Mucosa of rectum (tissue), 2 donors: ENCODE data around the gene KCNK7.

Source experiments
- H3K27ac ChIP-seq, 2 donors: one replicate each; pipeline ENCODE4 v1.7.0; 2013; ENCODE audit warnings: inconsistent platforms in 2 of 2, low read depth in 2 of 2, low read length in 2 of 2
- H3K27me3 ChIP-seq, 2 donors: one replicate each; pipeline ENCODE4 v1.7.0; 2013; ENCODE audit warnings: low read length in 2 of 2; ENCODE audit not compliant: control insufficient read depth in 2 of 2, insufficient read depth in 2 of 2
- H3K36me3 ChIP-seq, 2 donors: one replicate each; pipeline ENCODE4 v1.7.0; 2013; ENCODE audit warnings: low read length in 2 of 2; ENCODE audit not compliant: control insufficient read depth in 2 of 2, insufficient read depth in 2 of 2
- H3K4me1 ChIP-seq, 2 donors: one replicate each; pipeline ENCODE4 v1.7.0; 2013; ENCODE audit warnings: low read length in 2 of 2, mild to moderate bottlenecking in 1 of 2; ENCODE audit not compliant: control insufficient read depth in 2 of 2, insufficient read depth in 2 of 2
- H3K4me3 ChIP-seq, 2 donors: one replicate each; pipeline ENCODE4 v1.7.0; 2013; ENCODE audit warnings: low read length in 2 of 2
- H3K9ac ChIP-seq, 2 donors: one replicate each; pipeline ENCODE4 v1.7.0; 2013; ENCODE audit warnings: low read length in 2 of 2, low read depth in 1 of 2, mild to moderate bottlenecking in 1 of 2
- H3K9me3 ChIP-seq, 2 donors: one replicate each; pipeline ENCODE4 v1.7.0; 2013; ENCODE audit warnings: low read length in 2 of 2; ENCODE audit not compliant: control insufficient read depth in 2 of 2
- donor health status: healthy.
- donor health status: Normal muscosa, but diverticular disease.

The KCNK7 gene

GRCh38 chr11:65627202-65627601 lies 31.6 kb upstream of the KCNK7 start:
- no peak overlapping the region for H3K9ac ChIP-seq
- no peaks in the 10 kb centered on the region for H3K27me3 ChIP-seq
- H3K4me1 ChIP-seq = no peaks in the 10 kb centered on the region
- H3K27ac ChIP-seq = no peak overlapping the region
- H3K9me3 ChIP-seq = no peaks in the 10 kb centered on the region
- H3K36me3 ChIP-seq = peaks cover 64 to 76% of the 10 kb centered on the region in 2 donors
- H3K4me3 ChIP-seq = no peak overlapping the region

- peaks cover 67 to 79% of the 10 kb centered on the region in 2 donors for H3K36me3 ChIP-seq
- no peaks in the 10 kb centered on the region for H3K4me1 ChIP-seq
- H3K9ac ChIP-seq = no peak overlapping the region
- no peak overlapping the region for H3K27ac ChIP-seq
- no peak overlapping the region for H3K4me3 ChIP-seq
- H3K9me3 ChIP-seq = no peaks in the 10 kb centered on the region
- no peaks in the 10 kb centered on the region for H3K27me3 ChIP-seq
Measured at GRCh38 chr11:65625628-65626342, 30.2 kb upstream of the KCNK7 start.

- Histone ChIP-seq H3K36me3 (peaks cover 67 to 78% of the 10 kb centered on the region in 2 donors), H3K4me1 (no peaks in the 10 kb centered on the region), H3K9ac (no peak overlapping the region), H3K9me3 (no peaks in the 10 kb centered on the region), H3K27me3 (no peaks in the 10 kb centered on the region), H3K4me3 (no peak overlapping the region), H3K27ac (no peak overlapping the region)
Measured at GRCh38 chr11:65624931-65625627, 29.5 kb upstream of the KCNK7 start.

DNA sequence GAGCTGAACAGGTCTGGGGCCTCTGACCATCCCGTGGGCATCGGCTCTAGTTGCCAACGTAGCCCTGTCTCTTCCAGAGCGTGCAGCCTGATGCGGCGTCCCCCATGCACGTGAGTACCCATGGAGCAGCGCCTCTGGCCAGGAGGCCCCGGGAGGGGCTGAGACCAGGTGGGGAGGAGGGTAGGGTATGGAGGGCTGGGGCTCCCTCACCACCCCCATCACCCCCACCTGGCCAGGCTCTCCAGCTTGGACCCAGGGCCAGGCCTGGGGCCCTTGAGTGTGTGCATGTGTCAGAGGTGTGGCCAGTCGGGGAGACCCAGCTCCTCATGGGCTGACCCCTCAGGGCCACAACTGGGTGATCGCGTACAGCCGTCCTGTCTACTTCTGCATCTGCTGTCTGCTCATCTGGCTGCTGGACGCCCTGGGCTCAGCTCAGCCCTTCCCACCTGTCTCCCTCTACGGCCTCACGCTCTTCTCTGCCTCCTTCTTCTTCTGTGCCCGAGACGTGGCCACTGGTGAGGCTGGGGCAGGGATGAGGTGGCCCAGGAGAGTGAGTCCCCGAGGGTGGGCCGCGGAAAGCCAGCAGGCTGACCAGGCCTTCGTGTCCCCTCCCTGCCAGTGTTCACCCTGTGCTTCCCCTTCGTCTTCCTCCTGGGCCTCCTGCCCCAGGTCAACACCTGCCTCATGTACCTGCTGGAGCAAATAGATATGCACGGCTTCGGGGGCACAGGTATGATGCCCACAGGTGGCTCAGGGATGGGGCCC lies 28.4 kb upstream of the KCNK7 start:
- Histone ChIP-seq H3K9me3 (no peaks in the 10 kb centered on the region), H3K4me1 (no peaks in the 10 kb centered on the region), H3K27me3 (no peaks in the 10 kb centered on the region), H3K9ac (no peak overlapping the region), H3K4me3 (no peak overlapping the region), H3K27ac (no peak overlapping the region), H3K36me3 (peaks cover 66 to 78% of the 10 kb centered on the region in 2 donors)

- peaks cover 66 to 77% of the 10 kb centered on the region in 2 donors for H3K36me3 ChIP-seq
- H3K27ac ChIP-seq = no peak overlapping the region
- no peaks in the 10 kb centered on the region for H3K27me3 ChIP-seq
- no peak overlapping the region for H3K4me3 ChIP-seq
- no peaks in the 10 kb centered on the region for H3K4me1 ChIP-seq
- no peak overlapping the region for H3K9ac ChIP-seq
- H3K9me3 ChIP-seq = no peaks in the 10 kb centered on the region
Measured at GRCh38 chr11:65623177-65623576, 27.6 kb upstream of the KCNK7 start.

DNA sequence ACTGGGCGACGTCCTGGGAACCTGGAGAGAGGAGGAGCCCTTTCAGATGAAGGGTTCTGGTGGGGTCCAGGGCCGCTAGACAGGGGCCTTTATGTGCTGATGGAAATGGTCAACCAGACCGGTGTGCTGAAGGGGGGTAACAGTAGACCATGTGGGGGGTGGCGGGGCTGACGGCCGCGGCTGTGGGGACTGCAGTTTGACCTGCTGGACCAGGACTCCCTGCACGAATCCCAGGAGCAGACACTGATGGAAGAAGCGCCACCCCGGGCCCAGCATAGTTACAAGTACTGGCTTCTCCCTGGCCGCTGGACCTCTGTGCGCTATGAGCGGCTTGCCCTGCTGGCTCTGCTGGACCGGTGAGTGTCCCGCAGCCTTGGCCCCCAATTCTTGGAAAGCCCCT lies 26.4 kb upstream of the KCNK7 start:
- H3K27me3 ChIP-seq = no peaks in the 10 kb centered on the region
- no peak overlapping the region for H3K4me3 ChIP-seq
- no peak overlapping the region for H3K9ac ChIP-seq
- no peaks in the 10 kb centered on the region for H3K9me3 ChIP-seq
- peaks cover 59 to 77% of the 10 kb centered on the region in 2 donors for H3K36me3 ChIP-seq
- no peak overlapping the region for H3K27ac ChIP-seq
- peaks cover 3 to 5% of the 10 kb centered on the region in 2 donors for H3K4me1 ChIP-seq

DNA sequence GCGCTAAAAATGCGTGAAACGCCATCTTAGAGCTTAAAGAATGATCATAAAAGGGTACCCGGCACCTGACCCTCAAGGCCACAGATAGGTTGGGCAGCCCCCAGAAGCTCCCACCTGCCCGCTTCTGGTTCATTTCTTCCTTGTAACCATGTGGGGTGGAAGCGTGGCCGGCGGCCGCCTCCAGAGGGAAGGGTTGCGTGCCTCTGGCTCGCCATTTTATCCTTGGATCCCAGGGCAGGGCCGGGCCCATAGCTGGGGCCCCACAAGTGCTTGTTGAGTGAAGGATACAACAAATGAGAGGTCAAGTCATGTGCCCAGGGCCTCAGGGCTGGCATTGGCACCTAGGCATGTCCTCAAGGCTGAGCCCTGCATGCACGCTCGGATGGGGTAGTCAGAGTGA lies 25.9 kb upstream of the KCNK7 start:
- Histone ChIP-seq H3K36me3 (peaks cover 54 to 72% of the 10 kb centered on the region in 2 donors), H3K27me3 (no peaks in the 10 kb centered on the region), H3K27ac (no peak overlapping the region), H3K4me3 (no peak overlapping the region), H3K9ac (no peak overlapping the region), H3K9me3 (no peaks in the 10 kb centered on the region), H3K4me1 (peaks cover 9 to 11% of the 10 kb centered on the region in 2 donors)

DNA sequence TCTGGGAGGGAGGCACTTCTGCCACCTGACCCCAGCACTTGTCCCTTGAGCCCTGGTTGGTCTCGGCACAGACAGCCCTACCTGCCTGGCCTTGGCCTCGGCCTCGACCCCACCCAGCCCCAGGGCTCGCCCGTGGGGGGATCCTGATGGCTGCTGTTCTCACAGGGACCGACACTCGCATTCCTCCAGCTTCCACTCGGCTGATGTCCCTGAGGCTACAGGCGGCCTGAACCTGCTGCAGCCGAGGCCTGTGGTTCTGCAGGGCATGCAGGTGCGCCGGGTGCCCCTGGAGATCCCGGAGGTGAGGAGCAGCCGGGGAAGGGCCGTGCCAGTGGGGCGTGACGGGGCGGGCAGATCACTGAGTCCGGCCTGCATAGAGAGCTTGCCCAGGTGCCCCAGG lies 25.1 kb upstream of the KCNK7 start:
- Histone ChIP-seq H3K36me3 (peaks cover 49 to 66% of the 10 kb centered on the region in 2 donors), H3K9me3 (no peaks in the 10 kb centered on the region), H3K9ac (no peak overlapping the region), H3K27me3 (no peaks in the 10 kb centered on the region), H3K4me1 (peaks cover 12 to 15% of the 10 kb centered on the region in 2 donors), H3K27ac (no peak overlapping the region), H3K4me3 (no peak overlapping the region)

DNA sequence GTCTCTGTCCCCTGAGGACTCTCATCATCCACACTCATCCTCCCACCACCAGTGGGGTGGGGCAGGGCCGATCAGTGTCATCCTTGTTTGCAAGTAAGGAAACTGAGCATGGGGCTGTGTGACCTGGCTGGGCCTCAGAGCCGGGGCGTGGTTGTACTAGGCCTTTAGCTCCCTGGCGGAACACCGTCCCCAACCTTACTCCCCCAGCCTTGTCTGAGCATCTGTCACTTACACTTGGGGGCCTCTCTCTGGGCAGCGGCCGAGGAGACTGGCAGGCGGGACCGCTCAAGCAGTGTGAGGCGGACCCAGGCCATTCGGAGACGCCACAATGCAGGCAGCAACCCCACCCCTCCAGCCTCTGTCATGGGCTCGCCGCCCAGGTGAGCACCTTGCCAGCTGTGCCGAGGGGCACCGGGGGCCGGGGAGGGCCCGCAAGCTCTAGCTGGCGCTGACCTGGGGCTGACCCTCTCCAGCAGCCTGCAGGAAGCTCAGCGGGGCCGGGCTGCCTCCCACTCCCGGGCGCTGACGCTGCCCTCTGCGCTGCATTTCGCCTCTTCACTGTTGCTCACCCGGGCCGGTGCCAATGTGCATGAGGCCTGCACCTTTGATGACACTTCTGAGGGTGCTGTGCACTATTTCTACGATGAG lies 23.8 kb upstream of the KCNK7 start:
- H3K36me3 ChIP-seq = peaks cover 45 to 62% of the 10 kb centered on the region in 2 donors
- H3K4me3 ChIP-seq = no peak overlapping the region
- H3K27me3 ChIP-seq = no peaks in the 10 kb centered on the region
- no peaks in the 10 kb centered on the region for H3K9me3 ChIP-seq
- no peak overlapping the region for H3K9ac ChIP-seq
- H3K4me1 ChIP-seq = peaks cover 12 to 15% of the 10 kb centered on the region in 2 donors
- no peak overlapping the region for H3K27ac ChIP-seq
